OCI-LY1 (cell line): ENCODE measurements around the gene RHBDD3.

Experiments
- EZH2 ChIP-seq: fragments of 200-600 bp; sonication (generic), shearing (Covaris generic); IDR thresholded peaks from 2 replicates; pipeline ENCODE4 v1.8.0; 2017; ENCODE audit warnings: borderline replicate concordance, mixed run types, mild to moderate bottlenecking, antibody characterized with exemption, low read length, moderate library complexity, mixed read lengths
- TF ChIP-seq, protein P1 (sequence below): fragments of 200-600 bp; sonication (generic), shearing (Covaris generic); IDR thresholded peaks from 2 replicates; pipeline ENCODE4 v1.5.1; 2017; ENCODE audit warnings: mild to moderate bottlenecking, antibody characterized with exemption, low read length, moderate library complexity, mixed read lengths

GRCh38 chr22:29218758-29219408 is 48.9 kb downstream of the RHBDD3 start:
- TF ChIP-seq, protein P1, sequence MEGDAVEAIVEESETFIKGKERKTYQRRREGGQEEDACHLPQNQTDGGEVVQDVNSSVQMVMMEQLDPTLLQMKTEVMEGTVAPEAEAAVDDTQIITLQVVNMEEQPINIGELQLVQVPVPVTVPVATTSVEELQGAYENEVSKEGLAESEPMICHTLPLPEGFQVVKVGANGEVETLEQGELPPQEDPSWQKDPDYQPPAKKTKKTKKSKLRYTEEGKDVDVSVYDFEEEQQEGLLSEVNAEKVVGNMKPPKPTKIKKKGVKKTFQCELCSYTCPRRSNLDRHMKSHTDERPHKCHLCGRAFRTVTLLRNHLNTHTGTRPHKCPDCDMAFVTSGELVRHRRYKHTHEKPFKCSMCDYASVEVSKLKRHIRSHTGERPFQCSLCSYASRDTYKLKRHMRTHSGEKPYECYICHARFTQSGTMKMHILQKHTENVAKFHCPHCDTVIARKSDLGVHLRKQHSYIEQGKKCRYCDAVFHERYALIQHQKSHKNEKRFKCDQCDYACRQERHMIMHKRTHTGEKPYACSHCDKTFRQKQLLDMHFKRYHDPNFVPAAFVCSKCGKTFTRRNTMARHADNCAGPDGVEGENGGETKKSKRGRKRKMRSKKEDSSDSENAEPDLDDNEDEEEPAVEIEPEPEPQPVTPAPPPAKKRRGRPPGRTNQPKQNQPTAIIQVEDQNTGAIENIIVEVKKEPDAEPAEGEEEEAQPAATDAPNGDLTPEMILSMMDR: no peak
- TF ChIP-seq EZH2: no peak
